Diencephalon (tissue), 1 donor: ENCODE data around the gene OR2G6. TPM values are rescaled to one million over a fixed set of nuclear protein-coding genes. Genes with fewer than 3 reads are reported as not detected.

Source experiments
- total RNA-seq: library from RNA; depleted of rRNA; stranded (reverse); fragments of >200 nt; gene quantifications from one replicate; pipeline ENCODE4 v1.2.3, GENCODE V29; 2014

OR2G6 gene
- not detected for total RNA-seq

GRCh38 chr1:248507773-248508172 is at the start of gene OR2G6:
Gene OR2G6, plus strand, starts transcription at chr1:248508073. Its CDS starts 13,574 bp downstream, at chr1:248521647.

GRCh38 chr1:248473051-248473450 is 34.8 kb upstream of the OR2G6 start, which contains the start of gene OR2T3:
Gene OR2T3, plus strand, starts transcription at chr1:248473351. Its CDS starts 0 bp downstream, at chr1:248473351.

GRCh38 chr1:248488289-248488688 is 19.6 kb upstream of the OR2G6 start, which contains the start of gene OR2T5:
Gene OR2T5, plus strand, starts transcription at chr1:248488589. Its CDS starts 0 bp downstream, at chr1:248488589.

GRCh38 chr1:248562672-248563071 is 54.8 kb downstream of the OR2G6 start, which contains the start of gene OR2T29:
Gene OR2T29, minus strand, starts transcription at chr1:248562772. Its CDS starts 3,281 bp downstream, at chr1:248559491.

GRCh38 chr1:248574657-248575056 is 66.8 kb downstream of the OR2G6 start, which contains the start of gene OR2T34:
Gene OR2T34, minus strand, starts transcription at chr1:248574757. Its CDS starts 0 bp downstream, at chr1:248574757.

Other genes with a start within 250 kb of the OR2G6 start
- gene OR2T33, start 230.1 kb upstream of the OR2G6 start, total RNA-seq = not detected
- not detected for gene OR2T12, start 204.6 kb upstream of the OR2G6 start, total RNA-seq
- not detected for gene OR2M7, start 183.5 kb upstream of the OR2G6 start, total RNA-seq
- gene OR14C36, start 159.3 kb upstream of the OR2G6 start, total RNA-seq = not detected
- 0.46 TPM for gene OR2T4, start 146.4 kb upstream of the OR2G6 start, total RNA-seq
- gene OR2T6, start 132.3 kb upstream of the OR2G6 start, total RNA-seq = 0.46 TPM
- not detected for gene OR2T1, start 105.0 kb upstream of the OR2G6 start, total RNA-seq
- not detected for gene OR2T2, start 62.4 kb upstream of the OR2G6 start, total RNA-seq
- gene OR2T3, start 34.7 kb upstream of the OR2G6 start, total RNA-seq = not detected
- gene OR2T5, start 19.5 kb upstream of the OR2G6 start, total RNA-seq = not detected
- gene OR2T29, start 54.7 kb downstream of the OR2G6 start, total RNA-seq = 0.23 TPM
- not detected for gene OR2T34, start 66.7 kb downstream of the OR2G6 start, total RNA-seq
- not detected for gene OR2T10, start 89.6 kb downstream of the OR2G6 start, total RNA-seq
- gene OR2T11, start 127.0 kb downstream of the OR2G6 start, total RNA-seq = not detected
- gene OR2T35, start 137.2 kb downstream of the OR2G6 start, total RNA-seq = not detected
- gene OR2T27, start 147.5 kb downstream of the OR2G6 start, total RNA-seq = not detected
- gene OR14I1, start 194.7 kb downstream of the OR2G6 start, total RNA-seq = not detected
- not detected for gene LYPD8, start 247.7 kb downstream of the OR2G6 start, total RNA-seq